SK-N-SH (cell line): ENCODE results near the gene METTL2B.

Source experiments
- MXI1 ChIP-seq: IDR thresholded peaks from 2 replicates; pipeline ENCODE4 v1.6.1; 2012; ENCODE audit warnings: mild to moderate bottlenecking, low read depth, low read length, improper control_type of control experiment
- REST ChIP-seq: IDR thresholded peaks from 2 replicates; pipeline ENCODE4 v1.6.1; 2012; ENCODE audit warnings: mild to moderate bottlenecking, low read depth, low read length, moderate library complexity

- TF ChIP-seq REST, result no peak
- TF ChIP-seq MXI1, result no peak
These were observed 74.4 kb downstream of the METTL2B start for GRCh38 chr7:128550920-128551319.
